Measurements from ENCODE around the gene IPO11. TPM values are rescaled to one million over a fixed set of nuclear protein-coding genes. Genes with fewer than 3 reads are reported as not detected.

The IPO11 gene
- total and polyA plus RNA-seq, 2 of the 4 experiments (the other 2 are of a cell fraction), result 12.6 to 40.0 TPM

DNA sequence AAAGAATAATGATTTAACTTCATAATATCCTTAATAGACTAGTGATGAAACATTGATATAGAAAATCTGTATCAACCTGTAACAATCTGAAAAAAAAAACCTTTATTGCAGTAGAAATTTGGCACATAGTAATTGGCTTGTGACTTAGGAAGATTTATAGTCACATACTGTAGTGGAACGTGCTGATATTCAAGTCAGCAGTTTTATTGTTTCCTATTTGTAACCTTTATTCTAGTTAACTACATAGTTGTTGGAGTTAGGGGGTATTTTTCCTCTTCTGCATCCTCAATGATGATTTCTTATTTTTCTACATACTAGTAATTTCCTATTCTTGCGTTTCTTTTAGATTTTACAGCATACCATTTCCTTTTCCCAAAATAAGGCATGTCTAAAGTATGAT, 151.5 kb downstream of the IPO11 start:
- Histone ChIP-seq H3K9me1 (ENCODE audit: insufficient read depth, low read length) (no peaks in the 10 kb centered on the region), H2BK20ac (ENCODE audit: low read depth, low read length) (no peak overlapping the region), H3K14ac (replicated peaks; ENCODE audit: low read depth, low read length) (no peak overlapping the region), H3K9me3 (ENCODE audit: control insufficient read depth, insufficient read depth, low read length) (peaks cover 4% of the 10 kb centered on the region), H3K56ac (ENCODE audit: extremely low read depth, insufficient read depth, low read length) (no peak overlapping the region), H4K8ac (ENCODE audit: low read depth in 2 of 2, low read length in 2 of 2) (no peak overlapping the region), H3K18ac (ENCODE audit: low read depth, low read length) (no peak overlapping the region), H3K9ac (ENCODE audit: low read depth, low read length) (no peak overlapping the region), H3K4me2 (ENCODE audit: low read depth, low read length) (no peak overlapping the region), H3K27me3 (ENCODE audit: control insufficient read depth, insufficient read depth, low read length) (no peaks in the 10 kb centered on the region), H3K4me3 (ENCODE audit: insufficient read depth, low read depth, low read length) (no peak overlapping the region), H4K20me1 (ENCODE audit: insufficient read depth, low read length) (no peaks in the 10 kb centered on the region), H2AK5ac (ENCODE audit: low read depth, low read length) (no peak overlapping the region), H3K27ac (ENCODE audit: insufficient read depth, low read length) (no peak overlapping the region), H3K79me1 (ENCODE audit: low read depth in 1 of 2, low read length in 2 of 2) (0 out of 4 replicates have a peak, but pooled peaks cover 0 to 2% of the 10 kb centered on the region in 2 experiments), H4K91ac (ENCODE audit: insufficient read depth, low read depth, low read length) (no peak overlapping the region), H4K5ac (ENCODE audit: low read depth, low read length) (no peak overlapping the region), H3K23ac (ENCODE audit: low read depth, low read length) (no peak overlapping the region), H2AK9ac (replicated peaks; ENCODE audit: low read depth, low read length, poor library complexity) (no peak overlapping the region), H2BK120ac (ENCODE audit: low read depth, low read length) (no peak overlapping the region), H3K4me1 (ENCODE audit: control insufficient read depth, insufficient read depth, low read length) (no peaks in the 10 kb centered on the region), H2BK15ac (ENCODE audit: low read depth, low read length) (no peak overlapping the region), H3K36me3 (ENCODE audit: control insufficient read depth, insufficient read depth, low read length) (peaks cover 3% of the 10 kb centered on the region; the same call in 1 of the 2 replicates), H2AFZ (replicated peaks; ENCODE audit: low read length, poor library complexity) (no peak overlapping the region), H3K4ac (ENCODE audit: low read depth, low read length) (no peak overlapping the region), H2BK5ac (ENCODE audit: low read depth, low read length, poor library complexity, severe bottlenecking) (no peak overlapping the region)
- TF ChIP-seq ELK1 (IDR thresholded peaks at IDR 0.05; ENCODE audit: borderline replicate concordance, low read depth, low read length) (no peak), RFX5 (IDR thresholded peaks at IDR 0.05; ENCODE audit: low read depth, low read length) (no peak), NFE2L2 (IDR thresholded peaks at IDR 0.05; ENCODE audit: low read depth, low read length) (no peak), MAZ (IDR thresholded peaks at IDR 0.05; ENCODE audit: borderline replicate concordance, low read depth, low read length) (no peak), POLR2A (IDR thresholded peaks at IDR 0.05; ENCODE audit: low read depth, low read length) (no peak), FOS (IDR thresholded peaks at IDR 0.05; ENCODE audit: low read depth, low read length) (no peak), RCOR1 (IDR thresholded peaks at IDR 0.05; ENCODE audit: insufficient replicate concordance, low read length) (no peak), CEBPB (IDR thresholded peaks at IDR 0.05; ENCODE audit: low read depth, low read length) (no peak), MAFK (IDR thresholded peaks at IDR 0.05; ENCODE audit: low read depth, low read length) (no peak), RAD21 (IDR thresholded peaks at IDR 0.05; ENCODE audit: low read length) (no peak), SMC3 (IDR thresholded peaks at IDR 0.05; ENCODE audit: low read depth, low read length) (no peak), CHD1 (IDR thresholded peaks at IDR 0.05; ENCODE audit: low read depth, low read length) (no peak), BHLHE40 (IDR thresholded peaks at IDR 0.05; ENCODE audit: low read depth, low read length) (no peak), USF2 (IDR thresholded peaks at IDR 0.05; ENCODE audit: low read depth, low read length) (no peak), MXI1 (IDR thresholded peaks at IDR 0.05; ENCODE audit: borderline replicate concordance, low read depth, low read length) (no peak)
- TF ChIP-seq, protein P1, sequence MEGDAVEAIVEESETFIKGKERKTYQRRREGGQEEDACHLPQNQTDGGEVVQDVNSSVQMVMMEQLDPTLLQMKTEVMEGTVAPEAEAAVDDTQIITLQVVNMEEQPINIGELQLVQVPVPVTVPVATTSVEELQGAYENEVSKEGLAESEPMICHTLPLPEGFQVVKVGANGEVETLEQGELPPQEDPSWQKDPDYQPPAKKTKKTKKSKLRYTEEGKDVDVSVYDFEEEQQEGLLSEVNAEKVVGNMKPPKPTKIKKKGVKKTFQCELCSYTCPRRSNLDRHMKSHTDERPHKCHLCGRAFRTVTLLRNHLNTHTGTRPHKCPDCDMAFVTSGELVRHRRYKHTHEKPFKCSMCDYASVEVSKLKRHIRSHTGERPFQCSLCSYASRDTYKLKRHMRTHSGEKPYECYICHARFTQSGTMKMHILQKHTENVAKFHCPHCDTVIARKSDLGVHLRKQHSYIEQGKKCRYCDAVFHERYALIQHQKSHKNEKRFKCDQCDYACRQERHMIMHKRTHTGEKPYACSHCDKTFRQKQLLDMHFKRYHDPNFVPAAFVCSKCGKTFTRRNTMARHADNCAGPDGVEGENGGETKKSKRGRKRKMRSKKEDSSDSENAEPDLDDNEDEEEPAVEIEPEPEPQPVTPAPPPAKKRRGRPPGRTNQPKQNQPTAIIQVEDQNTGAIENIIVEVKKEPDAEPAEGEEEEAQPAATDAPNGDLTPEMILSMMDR (conservative IDR thresholded peaks at IDR 0.05; ENCODE audit: low read depth, low read length), result no peak
- CTCF ChIA-PET, result no interaction called here
- BruUV-seq (replicated peaks), result no TSS peak
- no peak for DNase-seq
- no peak for ATAC-seq (ENCODE audit: low read depth)
- intact Hi-C loops (cut with micrococcal nuclease), result no loop called here
- dilution Hi-C loops (cut with HindIII; ENCODE audit: low sequenced_read_pairs, unreplicated experiment), result no loop called here
- POLR2A ChIA-PET (ENCODE audit: unreplicated experiment), result no interaction called here
- WGBS, 2 experiments (ENCODE audit: extremely low coverage in 2 of 2, insufficient read length in 1 of 2), result no CpG with 5 or more reads among the region's 2 CpGs
- in situ Hi-C loops (cut with MboI; ENCODE audit: low sequenced_read_pairs), result no loop called here

All from IMR-90 (cell line).